Right renal cortex interstitium (tissue), 3 donors: ENCODE data around the gene HIPK4. TPM values are rescaled to one million over a fixed set of nuclear protein-coding genes. Genes with fewer than 3 reads are reported as not detected.
"Not testable (repeated sequence)": the region's sequence is repeated elsewhere in the genome, so short reads cannot be mapped to it uniquely, and the experiment has no call there.

ENCODE experiments used
- DNase-seq, 3 donors: peaks; one replicate each; pipeline ENCODE4 v3.0.0-alpha.2; 2013; ENCODE audit warnings: low read depth in 3 of 3, low spot score in 2 of 3
- polyA plus RNA-seq, 3 donors: library from polyadenylated mRNA; unstranded; fragments of 120-200 nt; gene quantifications; one replicate each; pipeline ENCODE4 v1.2.1, GENCODE V29; 2013; ENCODE audit not compliant: insufficient read length in 3 of 3

The HIPK4 gene
- polyA plus RNA-seq, 3 donors = 0.04 to 0.16 (median 0.07) TPM

GRCh38 chr19:40393894-40394815 is 4.2 kb upstream of the HIPK4 start:
- no peak for DNase-seq

GRCh38 chr19:40392894-40393517 is 3.0 kb upstream of the HIPK4 start:
- no peak for DNase-seq

- no peak for DNase-seq
Observed at GRCh38 chr19:40392123-40392522, 2.1 kb upstream of the HIPK4 start.

- no peak for DNase-seq
Observed at GRCh38 chr19:40389404-40390083, 437 bp downstream of the HIPK4 start.

- DNase-seq = no peak
Observed at GRCh38 chr19:40388481-40388880, 1.5 kb downstream of the HIPK4 start.

GRCh38 chr19:40387155-40387554 is 2.8 kb downstream of the HIPK4 start:
- DNase-seq = no peak

- no peak for DNase-seq
Observed at GRCh38 chr19:40383668-40384248, 6.2 kb downstream of the HIPK4 start.

- no peak for DNase-seq
Observed at GRCh38 chr19:40381321-40381720, 8.7 kb downstream of the HIPK4 start.

GRCh38 chr19:40380199-40381037 is 9.6 kb downstream of the HIPK4 start:
- DNase-seq = no peak

- DNase-seq = no peak
Observed at GRCh38 chr19:40379446-40380198, 10.4 kb downstream of the HIPK4 start.

- DNase-seq = no peak
Observed at GRCh38 chr19:40378509-40378908, 11.5 kb downstream of the HIPK4 start.

- DNase-seq = no peak
Observed at GRCh38 chr19:40377876-40378385, 12.1 kb downstream of the HIPK4 start.

- DNase-seq = no peak
Observed at GRCh38 chr19:40376286-40376862, 13.6 kb downstream of the HIPK4 start.

GRCh38 chr19:40374084-40374483 is 15.9 kb downstream of the HIPK4 start:
- no peak for DNase-seq

GRCh38 chr19:40371802-40372122 is 18.2 kb downstream of the HIPK4 start:
- no peak for DNase-seq

- DNase-seq = no peak
Observed at GRCh38 chr19:40370997-40371801, 18.8 kb downstream of the HIPK4 start.

- DNase-seq = not testable (repeated sequence)
Observed at GRCh38 chr19:40370253-40370652, 19.7 kb downstream of the HIPK4 start.

- no peak for DNase-seq
Observed at GRCh38 chr19:40369797-40370196, 20.2 kb downstream of the HIPK4 start.
